ENCODE data around the gene ARFGAP1.

Gene ARFGAP1

DNA sequence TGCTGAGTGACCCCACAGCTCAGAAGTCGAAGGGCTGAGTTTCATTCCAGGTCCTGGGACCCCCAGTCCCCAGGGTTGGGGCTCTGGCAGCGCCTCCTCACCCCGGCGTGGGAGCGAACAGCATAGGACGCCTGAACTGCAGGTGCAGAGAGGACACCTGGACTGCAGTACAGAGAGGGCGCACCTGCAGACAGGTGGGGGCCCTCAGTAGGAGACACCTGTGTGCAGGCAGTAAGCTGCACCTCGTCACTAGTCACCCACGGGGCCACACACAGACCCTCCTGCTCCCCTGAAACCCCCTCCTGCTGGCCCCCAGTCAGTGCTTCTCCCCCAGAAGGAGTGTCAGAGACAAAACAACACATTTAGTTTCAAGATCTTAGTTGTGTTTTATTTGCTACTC, 9.8 kb upstream of the ARFGAP1 start:
- DNase-seq (ENCODE audit: insufficient read length, low spot score), result no peak
- FAIRE-seq, result no peak
- TF ChIP-seq POU2F2 (IDR thresholded peaks at IDR 0.05; ENCODE audit: low read depth, low read length) (no peak), TAF1 (IDR thresholded peaks at IDR 0.05; ENCODE audit: low read depth, low read length) (no peak), POLR2A (IDR thresholded peaks at IDR 0.05; ENCODE audit: low read depth, low read length) (no peak), POLR2AphosphoS5 (IDR thresholded peaks at IDR 0.05; ENCODE audit: low read depth, low read length) (no peak), SPI1 (IDR thresholded peaks at IDR 0.05; ENCODE audit: low read depth, low read length) (no peak), PAX5 (IDR thresholded peaks at IDR 0.05; ENCODE audit: insufficient read depth, low read length, severe bottlenecking) (no peak)

DNA sequence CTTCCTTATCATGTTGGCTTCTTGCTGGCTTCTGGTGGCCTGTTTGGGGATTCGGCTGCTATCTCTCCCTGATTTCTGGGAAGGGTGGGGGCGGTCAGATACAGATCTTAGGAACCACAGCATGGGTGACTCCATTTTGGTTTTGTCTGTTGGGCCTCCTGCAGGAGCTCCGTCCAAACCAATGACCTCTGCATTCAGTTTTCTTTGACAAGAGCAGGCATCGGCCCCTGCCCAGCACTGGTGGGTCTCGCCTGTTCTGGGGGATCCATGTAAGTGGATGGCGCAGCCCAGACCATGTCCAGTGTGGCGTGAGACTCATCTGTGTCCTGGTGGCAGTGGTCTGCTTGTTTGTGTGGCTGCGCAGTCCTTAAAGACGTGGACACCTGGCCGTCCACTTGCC, 8.6 kb upstream of the ARFGAP1 start:
- TF ChIP-seq TAF1 (IDR thresholded peaks at IDR 0.05; ENCODE audit: low read depth, low read length) (no peak), POLR2AphosphoS5 (IDR thresholded peaks at IDR 0.05; ENCODE audit: low read depth, low read length) (no peak), POU2F2 (IDR thresholded peaks at IDR 0.05; ENCODE audit: low read depth, low read length) (no peak), POLR2A (IDR thresholded peaks at IDR 0.05; ENCODE audit: low read depth, low read length) (no peak), SPI1 (IDR thresholded peaks at IDR 0.05; ENCODE audit: low read depth, low read length) (no peak), PAX5 (IDR thresholded peaks at IDR 0.05; ENCODE audit: insufficient read depth, low read length, severe bottlenecking) (no peak)
- FAIRE-seq, result no peak

DNA sequence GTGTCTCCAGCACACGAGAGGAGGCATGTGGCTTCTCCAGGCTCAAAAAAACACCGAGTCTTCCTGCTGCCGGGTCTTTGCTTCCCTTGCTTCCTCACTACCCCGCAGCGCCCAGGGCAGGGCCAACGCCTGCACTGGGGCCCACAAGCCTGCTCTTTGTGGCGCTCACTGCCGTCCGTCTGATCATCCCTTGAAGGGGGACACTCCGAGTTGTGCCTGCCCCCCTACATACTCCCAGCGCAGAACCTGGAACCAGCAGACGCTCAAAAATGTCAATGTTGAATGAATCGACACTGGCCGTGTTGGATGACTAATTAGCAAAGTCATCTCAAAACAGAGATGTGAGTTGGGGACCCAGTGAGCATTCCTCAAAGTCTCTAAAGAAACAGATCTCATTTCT, 8.1 kb upstream of the ARFGAP1 start:
- DNase-seq (ENCODE audit: insufficient read length, low spot score), result no peak
- TF ChIP-seq SPI1 (IDR thresholded peaks at IDR 0.05; ENCODE audit: low read depth, low read length), result no peak
- no peak for TF ChIP-seq TAF1 (IDR thresholded peaks at IDR 0.05; ENCODE audit: low read depth, low read length)
- TF ChIP-seq POLR2AphosphoS5 (IDR thresholded peaks at IDR 0.05; ENCODE audit: low read depth, low read length), result no peak
- no peak for TF ChIP-seq POU2F2 (IDR thresholded peaks at IDR 0.05; ENCODE audit: low read depth, low read length)
- FAIRE-seq, result no peak

More for the DNA sequence above, 8.6 kb upstream of the ARFGAP1 start:
- DNase-seq (ENCODE audit: insufficient read length, low spot score), result no peak

DNA sequence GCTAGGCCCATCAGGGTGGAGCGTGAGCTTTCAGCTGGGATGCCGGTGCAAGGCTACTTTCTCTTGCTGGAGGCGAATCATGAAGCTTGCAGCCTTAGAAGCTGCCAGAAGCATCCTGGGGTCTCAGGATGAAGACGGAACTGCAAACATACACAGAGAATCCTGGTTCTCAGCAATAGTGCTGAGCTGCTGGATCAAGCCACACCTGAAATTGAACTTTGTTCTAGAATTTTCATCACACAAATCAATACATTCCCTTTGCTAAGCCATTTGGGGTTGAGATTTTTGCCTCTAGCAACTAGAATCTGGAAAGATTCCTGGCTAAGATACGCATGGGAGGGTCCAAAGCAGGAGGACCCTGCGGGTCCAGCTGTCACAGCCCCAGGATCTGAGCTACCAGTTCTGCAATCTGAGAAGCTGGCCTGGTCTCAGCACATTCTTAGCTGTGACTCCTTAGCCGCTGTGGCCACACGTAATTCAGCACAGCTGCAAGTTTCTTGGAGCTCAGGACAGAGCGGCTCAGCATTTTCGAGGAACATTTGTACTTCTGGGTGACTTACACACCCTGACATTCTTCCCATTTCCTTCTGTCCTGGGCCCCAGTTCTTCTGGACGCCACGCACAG, 6.6 kb upstream of the ARFGAP1 start:
- FAIRE-seq, result no peak
- DNase-seq (ENCODE audit: insufficient read length, low spot score), result no peak
- TF ChIP-seq POLR2A (IDR thresholded peaks at IDR 0.05; ENCODE audit: low read depth, low read length) (no peak), SPI1 (IDR thresholded peaks at IDR 0.05; ENCODE audit: low read depth, low read length) (no peak), PAX5 (IDR thresholded peaks at IDR 0.05; ENCODE audit: insufficient read depth, low read length, severe bottlenecking) (no peak), POU2F2 (IDR thresholded peaks at IDR 0.05; ENCODE audit: low read depth, low read length) (no peak), TAF1 (IDR thresholded peaks at IDR 0.05; ENCODE audit: low read depth, low read length) (no peak), POLR2AphosphoS5 (IDR thresholded peaks at IDR 0.05; ENCODE audit: low read depth, low read length) (no peak)

DNA sequence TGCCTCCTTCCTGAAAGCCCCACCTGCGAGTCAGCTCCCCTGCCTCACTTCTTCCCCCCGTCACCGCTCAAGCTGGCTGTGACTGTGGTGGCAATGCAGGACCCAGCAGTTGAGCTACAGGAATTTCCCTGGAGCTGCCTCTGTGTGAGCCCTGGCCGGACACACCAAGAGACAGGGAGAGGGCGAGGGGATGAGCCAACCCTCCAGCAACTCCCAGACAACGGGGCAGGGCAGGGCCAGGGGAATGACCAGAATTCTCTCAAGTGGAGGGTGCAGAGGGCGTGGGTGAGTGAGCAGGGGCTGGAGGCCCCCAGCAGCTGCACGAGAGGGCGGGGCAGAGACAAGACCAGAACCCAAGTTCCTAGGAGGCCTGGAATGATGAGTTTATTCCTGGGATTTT, 4.9 kb upstream of the ARFGAP1 start:
- FAIRE-seq (no peak), DNase-seq (ENCODE audit: insufficient read length, low spot score) (no peak)
- no peak for TF ChIP-seq TAF1 (IDR thresholded peaks at IDR 0.05; ENCODE audit: low read depth, low read length)
- TF ChIP-seq POU2F2 (IDR thresholded peaks at IDR 0.05; ENCODE audit: low read depth, low read length), result no peak
- TF ChIP-seq SPI1 (IDR thresholded peaks at IDR 0.05; ENCODE audit: low read depth, low read length), result no peak
- no peak for TF ChIP-seq PAX5 (IDR thresholded peaks at IDR 0.05; ENCODE audit: insufficient read depth, low read length, severe bottlenecking)

DNA sequence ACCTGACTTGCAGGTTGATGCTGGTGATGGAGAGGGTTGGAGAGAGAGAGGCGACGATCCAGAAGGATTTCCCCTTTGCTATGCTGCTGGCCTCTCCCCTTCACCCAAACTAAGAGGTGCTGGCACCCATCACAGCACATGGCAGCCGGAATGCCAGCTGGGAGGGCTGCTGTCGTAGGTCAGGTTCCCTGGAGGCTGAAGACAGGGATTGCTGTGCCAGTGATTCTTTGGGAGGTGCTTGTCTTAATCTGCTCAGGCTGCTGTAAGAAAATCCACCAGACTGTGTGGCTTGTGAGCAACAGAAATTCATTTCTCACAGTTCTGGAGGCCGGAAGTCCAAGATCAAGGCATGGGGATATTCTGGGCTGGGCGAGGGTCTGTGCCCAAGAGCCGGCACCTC, 4.4 kb upstream of the ARFGAP1 start:
- TF ChIP-seq POLR2A (IDR thresholded peaks at IDR 0.05; ENCODE audit: low read depth, low read length) (no peak), POLR2AphosphoS5 (IDR thresholded peaks at IDR 0.05; ENCODE audit: low read depth, low read length) (no peak), TAF1 (IDR thresholded peaks at IDR 0.05; ENCODE audit: low read depth, low read length) (no peak), PAX5 (IDR thresholded peaks at IDR 0.05; ENCODE audit: insufficient read depth, low read length, severe bottlenecking) (no peak), POU2F2 (IDR thresholded peaks at IDR 0.05; ENCODE audit: low read depth, low read length) (no peak), SPI1 (IDR thresholded peaks at IDR 0.05; ENCODE audit: low read depth, low read length) (no peak)
- FAIRE-seq (no peak), DNase-seq (ENCODE audit: insufficient read length, low spot score) (no peak)

DNA sequence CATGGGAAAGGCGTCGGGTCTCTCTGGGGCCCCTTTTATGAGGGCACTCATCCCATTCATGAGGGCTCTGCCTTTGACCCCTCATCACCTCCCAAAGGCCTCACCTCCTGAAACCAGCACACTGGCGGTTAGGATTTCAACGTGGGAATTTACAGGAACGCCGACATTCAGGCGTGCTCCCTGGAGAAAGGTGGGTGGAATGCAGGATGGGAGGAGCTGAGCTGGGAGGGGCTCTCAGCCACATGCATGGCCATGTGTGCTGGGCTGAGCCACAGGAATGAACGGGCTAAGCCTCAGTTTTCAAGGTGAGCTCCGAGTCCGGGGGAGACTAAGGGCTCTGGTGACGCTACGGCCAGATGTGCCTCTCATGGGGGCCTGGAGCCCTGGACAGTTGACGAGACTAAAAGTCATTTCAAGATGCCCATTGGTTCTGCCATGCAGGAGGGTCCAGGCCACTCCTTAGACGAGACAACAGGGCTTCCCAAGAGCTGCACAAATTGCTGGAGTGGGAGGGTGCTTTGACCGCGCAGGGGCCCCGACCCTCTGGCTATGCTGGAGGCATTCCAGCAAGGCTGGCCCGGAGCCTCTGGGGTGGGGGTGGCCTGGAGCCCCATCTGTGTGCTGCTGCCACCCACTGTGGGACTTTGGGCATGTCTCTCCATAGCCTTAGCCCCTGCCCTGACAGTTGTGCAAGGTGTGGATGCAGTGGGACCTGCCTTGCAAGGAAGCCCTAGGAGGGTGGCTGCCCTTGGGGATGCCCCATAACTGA, 3.8 kb upstream of the ARFGAP1 start:
- no peak for FAIRE-seq
- TF ChIP-seq POLR2AphosphoS5 (IDR thresholded peaks at IDR 0.05; ENCODE audit: low read depth, low read length), result no peak
- no peak for TF ChIP-seq POU2F2 (IDR thresholded peaks at IDR 0.05; ENCODE audit: low read depth, low read length)
- no peak for TF ChIP-seq POLR2A (IDR thresholded peaks at IDR 0.05; ENCODE audit: low read depth, low read length)
- TF ChIP-seq PAX5 (IDR thresholded peaks at IDR 0.05; ENCODE audit: insufficient read depth, low read length, severe bottlenecking), result no peak
- TF ChIP-seq TAF1 (IDR thresholded peaks at IDR 0.05; ENCODE audit: low read depth, low read length), result no peak
- TF ChIP-seq SPI1 (IDR thresholded peaks at IDR 0.05; ENCODE audit: low read depth, low read length), result no peak
- no peak for DNase-seq (ENCODE audit: insufficient read length, low spot score)

DNA sequence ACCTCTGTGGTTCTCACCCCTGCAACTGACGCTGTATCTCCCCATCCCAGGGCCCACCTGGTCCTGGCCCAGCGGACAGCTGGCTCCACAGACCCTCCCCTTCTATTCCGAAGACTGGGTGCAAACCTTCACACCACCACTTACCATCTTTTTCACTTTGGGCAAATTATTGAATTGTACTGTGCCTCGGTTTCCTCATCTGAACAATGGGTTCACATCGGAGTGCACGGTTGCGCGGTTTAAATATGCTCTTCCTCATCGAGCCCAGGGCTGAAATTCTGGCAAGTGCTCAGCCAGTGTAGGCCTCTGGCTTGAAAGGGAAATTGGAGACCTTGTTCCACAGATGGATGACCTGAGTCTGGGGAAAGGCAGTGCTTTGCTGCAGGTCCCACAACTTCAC, 2.9 kb upstream of the ARFGAP1 start:
- DNase-seq (ENCODE audit: insufficient read length, low spot score) (no peak), FAIRE-seq (no peak)
- TF ChIP-seq SPI1 (IDR thresholded peaks at IDR 0.05; ENCODE audit: low read depth, low read length), result no peak
- no peak for TF ChIP-seq PAX5 (IDR thresholded peaks at IDR 0.05; ENCODE audit: insufficient read depth, low read length, severe bottlenecking)
- no peak for TF ChIP-seq POLR2A (IDR thresholded peaks at IDR 0.05; ENCODE audit: low read depth, low read length)
- no peak for TF ChIP-seq TAF1 (IDR thresholded peaks at IDR 0.05; ENCODE audit: low read depth, low read length)
- no peak for TF ChIP-seq POLR2AphosphoS5 (IDR thresholded peaks at IDR 0.05; ENCODE audit: low read depth, low read length)
- TF ChIP-seq POU2F2 (IDR thresholded peaks at IDR 0.05; ENCODE audit: low read depth, low read length), result no peak

DNA sequence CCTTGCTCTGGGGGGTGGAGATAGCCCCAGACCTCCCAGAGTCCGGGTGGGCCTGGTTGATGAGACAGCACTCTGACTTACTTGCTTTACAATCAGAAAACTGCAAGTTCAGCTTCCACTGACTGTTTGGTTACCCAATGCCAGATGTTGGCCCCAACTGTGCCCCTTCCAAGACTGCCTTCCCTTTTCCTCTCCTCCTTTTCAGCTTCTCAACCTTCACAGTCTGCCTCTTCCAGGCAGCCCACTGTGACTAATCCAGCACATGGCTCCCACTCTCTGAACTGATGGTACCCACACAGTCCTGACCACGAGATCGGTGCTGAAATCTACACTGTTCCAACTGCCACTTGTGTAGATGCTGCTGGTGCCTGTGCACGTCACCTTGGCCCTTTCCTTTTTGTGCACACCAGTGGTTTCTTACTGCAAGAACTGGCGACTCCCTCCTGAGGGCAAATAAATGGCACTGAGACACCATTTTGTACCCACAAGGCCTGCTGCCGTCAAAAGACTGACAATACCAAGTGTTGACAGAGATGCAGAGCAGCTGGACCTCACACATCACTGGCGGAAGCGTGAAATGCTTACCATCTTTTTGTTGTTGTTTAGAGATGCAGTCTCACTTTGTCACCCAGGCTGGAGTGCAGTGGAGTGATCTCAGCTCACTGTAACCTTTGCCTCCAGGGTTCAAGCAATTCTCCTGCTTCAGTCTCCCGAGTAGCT, 1.8 kb upstream of the ARFGAP1 start:
- TF ChIP-seq POLR2AphosphoS5 (IDR thresholded peaks at IDR 0.05; ENCODE audit: low read depth, low read length) (no peak), POLR2A (IDR thresholded peaks at IDR 0.05; ENCODE audit: low read depth, low read length) (no peak), PAX5 (IDR thresholded peaks at IDR 0.05; ENCODE audit: insufficient read depth, low read length, severe bottlenecking) (no peak), POU2F2 (IDR thresholded peaks at IDR 0.05; ENCODE audit: low read depth, low read length) (no peak), SPI1 (IDR thresholded peaks at IDR 0.05; ENCODE audit: low read depth, low read length) (no peak), TAF1 (IDR thresholded peaks at IDR 0.05; ENCODE audit: low read depth, low read length) (no peak)
- DNase-seq (ENCODE audit: insufficient read length, low spot score) (no peak), FAIRE-seq (no peak)

Measured in GM12891 (cell line).